K562 (cell line): ENCODE measurements around the gene DPM1.

ENCODE experiments used
- CTCF ChIP-seq, 3 experiments: IDR thresholded peaks in 2 of 3; conservative IDR thresholded peaks in 1 of 3; 2 replicates each; pipeline ENCODE4 v1.5.1; 2011 to 2012; ENCODE audit warnings: low read length in 3 of 3, mild to moderate bottlenecking in 3 of 3, control low read depth in 2 of 3, improper control_type of control experiment in 1 of 3, inconsistent platforms in 1 of 3, low read depth in 1 of 3, mixed read lengths in 1 of 3, moderate library complexity in 1 of 3; ENCODE audit not compliant: insufficient read depth in 2 of 3
- FOS ChIP-seq: IDR thresholded peaks from 3 replicates; pipeline ENCODE4 v1.6.1; 2011; ENCODE audit not compliant: insufficient read length; ENCODE audit errors: extremely low read depth
- ZNF263 ChIP-seq: sonication (generic); formaldehyde crosslinking; IDR thresholded peaks from 2 replicates; pipeline ENCODE4 v1.8.0; 2022; ENCODE audit warnings: mild to moderate bottlenecking, missing genetic modification reagents, borderline replicate concordance
- ZNF444 ChIP-seq: fragments of 250-450 bp; sonication (Bioruptor Pico); IDR thresholded peaks from 2 replicates; pipeline ENCODE4 v1.4.0; 2020; ENCODE audit warnings: mild to moderate bottlenecking, moderate library complexity
- TF ChIP-seq, protein P1 (sequence below): sonication (generic); formaldehyde crosslinking; IDR thresholded peaks from 2 replicates; pipeline ENCODE4 v1.8.0; 2022; ENCODE audit warnings: missing genetic modification reagents, mild to moderate bottlenecking, borderline replicate concordance
- TF ChIP-seq, protein P2 (sequence below): fragments of 250-450 bp; sonication (Bioruptor Pico); IDR thresholded peaks from 2 replicates; pipeline ENCODE4 v1.5.0; 2020; ENCODE audit warnings: mild to moderate bottlenecking, borderline replicate concordance

DNA sequence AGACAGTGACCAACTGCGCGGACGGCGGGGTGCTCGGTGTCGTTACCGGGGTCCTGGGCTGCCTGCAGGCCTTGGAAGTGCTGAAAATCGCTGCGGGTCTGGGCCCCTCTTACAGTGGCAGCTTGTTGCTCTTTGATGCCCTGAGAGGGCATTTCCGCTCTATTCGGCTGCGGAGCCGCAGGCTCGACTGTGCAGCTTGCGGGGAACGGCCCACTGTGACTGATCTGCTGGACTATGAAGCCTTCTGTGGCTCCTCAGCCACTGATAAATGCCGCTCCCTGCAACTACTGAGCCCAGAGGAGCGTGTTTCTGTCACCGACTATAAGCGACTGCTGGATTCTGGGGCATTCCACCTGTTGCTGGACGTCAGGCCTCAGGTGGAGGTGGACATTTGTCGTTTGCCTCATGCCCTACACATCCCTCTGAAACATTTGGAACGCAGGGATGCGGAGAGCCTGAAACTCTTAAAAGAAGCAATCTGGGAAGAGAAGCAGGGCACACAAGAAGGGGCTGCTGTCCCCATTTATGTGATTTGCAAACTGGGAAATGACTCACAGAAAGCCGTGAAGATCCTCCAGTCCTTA is 1.3 kb upstream of the DPM1 start:
- no peak for TF ChIP-seq ZNF263 (CRISPR knock-in tag)
- TF ChIP-seq, protein P1, sequence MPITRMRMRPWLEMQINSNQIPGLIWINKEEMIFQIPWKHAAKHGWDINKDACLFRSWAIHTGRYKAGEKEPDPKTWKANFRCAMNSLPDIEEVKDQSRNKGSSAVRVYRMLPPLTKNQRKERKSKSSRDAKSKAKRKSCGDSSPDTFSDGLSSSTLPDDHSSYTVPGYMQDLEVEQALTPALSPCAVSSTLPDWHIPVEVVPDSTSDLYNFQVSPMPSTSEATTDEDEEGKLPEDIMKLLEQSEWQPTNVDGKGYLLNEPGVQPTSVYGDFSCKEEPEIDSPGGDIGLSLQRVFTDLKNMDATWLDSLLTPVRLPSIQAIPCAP = no peak
- no peak for TF ChIP-seq ZNF444 (CRISPR knock-in tag)
- TF ChIP-seq CTCF (IDR thresholded peaks at IDR 0.05 in 2 of 3, conservative IDR thresholded peaks at IDR 0.05 in 1 of 3; ENCODE audit: insufficient read depth in 2 of 3, low read depth in 1 of 3, low read length in 3 of 3) = no peak
- TF ChIP-seq, protein P2, sequence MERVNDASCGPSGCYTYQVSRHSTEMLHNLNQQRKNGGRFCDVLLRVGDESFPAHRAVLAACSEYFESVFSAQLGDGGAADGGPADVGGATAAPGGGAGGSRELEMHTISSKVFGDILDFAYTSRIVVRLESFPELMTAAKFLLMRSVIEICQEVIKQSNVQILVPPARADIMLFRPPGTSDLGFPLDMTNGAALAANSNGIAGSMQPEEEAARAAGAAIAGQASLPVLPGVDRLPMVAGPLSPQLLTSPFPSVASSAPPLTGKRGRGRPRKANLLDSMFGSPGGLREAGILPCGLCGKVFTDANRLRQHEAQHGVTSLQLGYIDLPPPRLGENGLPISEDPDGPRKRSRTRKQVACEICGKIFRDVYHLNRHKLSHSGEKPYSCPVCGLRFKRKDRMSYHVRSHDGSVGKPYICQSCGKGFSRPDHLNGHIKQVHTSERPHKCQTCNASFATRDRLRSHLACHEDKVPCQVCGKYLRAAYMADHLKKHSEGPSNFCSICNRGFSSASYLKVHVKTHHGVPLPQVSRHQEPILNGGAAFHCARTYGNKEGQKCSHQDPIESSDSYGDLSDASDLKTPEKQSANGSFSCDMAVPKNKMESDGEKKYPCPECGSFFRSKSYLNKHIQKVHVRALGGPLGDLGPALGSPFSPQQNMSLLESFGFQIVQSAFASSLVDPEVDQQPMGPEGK = no peak
- TF ChIP-seq FOS = no peak
